Femur (tissue), 1 donor: ENCODE data around the gene KRT39.

ENCODE experiments used
- DNase-seq: peaks from one replicate; pipeline ENCODE4 v3.0.0-alpha.2; 2017

Gene KRT39

DNA sequence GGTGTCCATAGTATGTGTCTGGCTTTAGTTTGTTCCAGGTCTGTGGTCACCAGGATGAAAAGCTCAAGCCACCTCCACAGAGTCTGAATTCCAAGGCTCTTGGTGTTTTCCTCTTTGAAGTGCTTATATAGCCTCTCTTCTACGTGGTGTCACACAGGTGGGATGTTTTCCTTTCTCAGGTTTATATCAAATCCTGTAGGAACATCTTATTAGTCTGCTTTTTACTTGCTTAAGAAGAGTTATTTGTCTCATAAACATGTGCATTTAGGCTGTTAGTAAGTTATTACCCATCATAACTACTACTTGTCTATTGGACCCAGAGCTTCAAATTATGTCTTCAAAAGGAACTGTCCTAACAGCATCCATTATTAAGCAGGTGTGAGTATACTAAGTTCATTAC is at the start of gene KRT39:
TSS of gene KRT39 (minus strand) at position 101 of the 400 bp plus-strand sequence. CDS start at position 9, 92 bp downstream.
- DNase-seq = no peak

DNA sequence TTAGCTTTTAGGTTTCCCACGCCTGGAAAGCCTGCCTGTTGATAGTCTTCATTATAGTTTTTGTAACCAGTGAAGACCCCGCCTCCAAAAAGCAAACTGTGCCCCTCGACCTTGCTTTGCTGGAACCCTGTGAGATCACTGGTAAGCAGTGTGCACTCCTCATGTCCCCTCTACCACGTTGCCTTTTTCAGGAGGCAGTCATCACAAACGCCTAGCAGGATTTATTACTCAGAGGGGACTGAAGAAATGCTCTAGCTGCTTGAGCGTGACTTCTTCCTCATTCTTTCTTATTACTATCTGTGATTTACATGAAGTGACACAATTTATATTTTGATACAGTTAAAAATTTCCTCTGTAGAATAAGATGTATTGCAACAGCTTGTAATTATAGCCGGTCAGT is 48.7 kb upstream of the KRT39 start:
- no peak for DNase-seq

DNA sequence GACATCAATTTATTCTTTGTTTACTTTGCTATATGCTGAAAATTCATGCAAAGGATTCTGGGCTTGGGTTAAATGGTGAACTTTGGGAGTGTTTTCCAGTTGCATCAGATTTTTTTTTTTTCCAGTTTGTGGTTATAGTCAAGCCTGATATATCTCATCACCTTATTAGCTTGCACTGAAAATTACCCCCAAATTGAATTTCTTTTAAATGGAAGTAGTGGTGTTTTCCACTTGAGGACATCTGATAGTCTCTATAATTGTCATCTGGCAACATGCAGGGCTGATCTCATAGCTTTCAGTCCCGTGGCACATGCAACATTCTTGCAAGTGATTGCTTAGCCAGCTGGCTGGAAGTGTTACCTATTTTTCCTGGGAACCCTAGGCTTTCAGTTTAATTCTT is 46.9 kb upstream of the KRT39 start:
- DNase-seq = peak; percentile 27

DNA sequence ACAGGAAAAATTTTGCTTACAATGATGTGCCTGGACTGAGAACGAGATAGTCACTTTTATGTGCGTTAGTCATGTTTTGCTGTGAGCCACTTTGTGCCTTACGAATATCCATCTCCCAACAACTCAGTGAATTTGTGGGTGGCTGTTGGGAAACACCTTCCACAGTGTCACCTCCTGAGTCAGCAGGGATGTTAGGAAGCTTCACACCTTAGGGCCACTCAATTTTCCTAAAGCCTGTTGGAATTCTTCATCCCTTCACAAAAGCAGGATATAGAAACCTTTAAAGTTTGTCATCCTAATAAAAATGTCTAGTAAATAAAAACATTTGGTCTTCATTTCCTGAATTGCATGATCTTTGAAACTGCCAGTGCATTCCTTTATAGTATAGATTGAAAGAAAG is 46.4 kb upstream of the KRT39 start:
- no peak for DNase-seq

DNA sequence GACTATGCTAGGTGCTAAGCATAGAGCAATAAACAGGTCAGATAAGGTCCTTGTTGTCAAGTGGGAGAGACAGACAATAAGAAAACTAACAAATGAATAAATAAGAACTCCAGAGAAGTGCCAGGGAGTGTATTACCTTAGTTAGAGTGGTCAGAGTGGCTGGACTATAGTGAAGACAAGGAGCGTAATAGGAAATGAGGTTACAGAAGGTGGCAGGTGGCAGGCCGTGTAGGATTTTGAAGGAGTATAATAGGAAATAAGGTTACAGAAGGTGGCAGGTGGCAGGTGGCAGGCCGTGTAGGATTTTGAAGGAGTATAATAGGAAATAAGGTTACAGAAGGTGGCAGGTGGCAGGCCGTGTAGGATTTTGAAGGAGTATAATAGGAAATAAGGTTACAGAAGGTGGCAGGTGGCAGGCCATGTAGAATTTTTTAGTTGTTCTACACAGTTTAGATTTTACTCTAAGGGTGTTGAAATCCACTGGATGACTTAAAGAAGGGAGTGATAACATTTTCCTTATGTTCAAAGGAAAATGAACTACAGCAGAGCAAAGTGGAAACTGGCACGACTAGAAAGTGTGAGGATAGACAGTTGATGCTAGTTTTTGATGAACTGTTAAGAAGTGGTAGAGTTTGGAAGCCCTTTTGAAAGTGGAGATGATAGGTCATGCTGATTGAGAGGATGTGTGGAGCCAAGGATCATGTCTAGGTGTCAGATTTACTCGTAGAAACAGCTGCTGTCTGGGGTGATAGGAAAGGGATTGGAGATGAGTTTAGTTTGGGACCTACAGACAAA is 45.8 kb upstream of the KRT39 start:
- DNase-seq = no peak

DNA sequence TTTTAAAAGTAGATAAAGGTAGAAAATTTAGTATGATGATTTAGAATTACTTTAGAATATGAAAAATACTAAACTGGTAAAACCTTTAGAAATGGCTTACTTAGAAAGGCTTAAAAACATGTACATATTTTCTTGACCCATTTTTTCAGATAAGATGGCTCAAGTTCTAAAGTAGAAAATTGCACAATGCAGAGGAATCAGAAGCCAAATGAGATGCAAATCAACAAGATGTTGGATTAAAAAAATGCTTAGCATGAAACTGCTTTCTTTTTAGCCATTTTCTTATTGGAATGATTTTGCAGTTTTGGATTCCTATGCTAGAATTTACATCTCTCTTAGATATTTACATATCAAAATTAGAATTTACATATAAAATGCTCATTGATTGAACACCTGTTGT is 43.7 kb upstream of the KRT39 start:
- no peak for DNase-seq

DNA sequence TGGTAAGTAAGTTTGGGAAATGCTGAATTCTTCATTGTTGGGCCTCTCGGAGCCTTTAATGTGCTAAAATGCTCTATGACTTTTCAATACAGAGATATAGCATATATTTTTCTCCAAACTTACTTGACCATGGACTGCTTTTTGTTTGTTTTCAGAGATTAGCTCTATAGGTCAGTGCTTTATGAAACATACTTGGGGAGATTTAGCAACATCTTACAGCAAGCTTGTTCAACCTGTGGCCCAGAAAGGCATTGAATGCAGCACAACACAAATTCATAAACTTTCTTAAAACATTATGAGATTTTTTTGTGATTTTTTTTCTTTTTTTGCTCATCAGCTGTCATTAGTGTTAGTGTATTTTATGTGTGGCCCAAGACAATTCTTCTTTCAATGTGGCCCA is 43.2 kb upstream of the KRT39 start:
- DNase-seq = no peak

DNA sequence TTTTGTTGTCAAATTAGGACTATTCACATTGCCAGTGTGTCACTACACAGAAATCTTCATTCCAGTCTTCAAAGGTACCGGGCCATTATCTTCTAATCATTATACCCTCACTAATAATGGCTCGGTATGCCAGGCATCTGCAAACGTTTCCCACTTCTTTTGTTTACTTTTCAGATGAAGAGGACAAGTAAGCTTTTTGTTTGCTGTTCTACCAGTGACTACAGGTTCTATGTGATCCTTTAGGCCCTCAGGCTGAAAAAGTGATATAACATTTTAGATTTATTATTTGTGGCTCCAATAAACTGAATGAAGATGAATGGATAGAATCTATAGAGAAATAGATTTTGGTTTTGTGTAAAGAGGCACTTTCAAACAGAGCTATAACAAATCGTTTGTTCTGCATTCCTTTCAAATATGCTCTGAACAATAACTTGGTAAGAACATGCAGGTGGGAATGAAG is 42.6 kb upstream of the KRT39 start:
- DNase-seq = no peak

DNA sequence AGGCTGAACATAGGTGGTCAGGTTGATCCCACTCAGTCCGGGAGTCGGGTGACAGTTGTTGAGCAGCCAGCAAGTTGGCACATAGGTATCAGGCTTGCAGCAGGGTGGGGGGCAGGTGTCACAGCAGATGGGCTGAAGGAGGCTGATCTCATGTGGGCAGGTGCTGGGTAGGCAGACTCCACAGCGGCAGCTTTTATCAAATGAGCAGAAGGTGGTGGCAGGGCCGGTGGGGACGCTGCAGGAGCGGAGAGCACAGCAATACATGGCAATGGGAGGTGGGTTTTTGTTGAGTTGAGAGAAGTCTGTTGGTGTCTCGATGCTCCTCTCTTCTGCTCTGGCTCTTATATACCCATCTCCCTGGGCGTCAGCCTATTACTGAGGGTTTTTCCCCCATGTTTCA is 42.1 kb upstream of the KRT39 start, which contains the start of gene KRTAP3-1:
TSS of gene KRTAP3-1 (minus strand) at position 318 of the 400 bp plus-strand sequence. CDS start at position 264, 54 bp downstream.
- DNase-seq = no peak

DNA sequence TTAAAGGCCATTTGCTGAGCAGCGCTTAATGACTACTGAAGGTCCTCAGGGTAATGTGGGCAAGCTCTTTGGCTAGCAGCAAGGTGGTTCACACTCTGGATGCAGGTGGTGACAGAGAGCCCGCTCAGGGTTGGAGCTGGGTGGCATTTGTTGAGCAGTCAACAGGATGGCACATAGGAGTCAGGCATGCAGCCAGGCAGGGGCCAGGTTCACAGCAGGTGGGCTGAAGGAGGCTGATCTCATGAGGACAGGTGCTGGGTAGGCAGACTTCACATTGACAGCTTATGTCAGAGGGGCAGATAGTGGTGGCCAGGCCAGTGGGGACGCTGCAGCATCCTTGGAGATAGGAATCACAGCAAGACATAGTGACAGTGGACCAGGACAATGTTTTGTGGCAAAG is 37.6 kb upstream of the KRT39 start:
- DNase-seq = no peak

DNA sequence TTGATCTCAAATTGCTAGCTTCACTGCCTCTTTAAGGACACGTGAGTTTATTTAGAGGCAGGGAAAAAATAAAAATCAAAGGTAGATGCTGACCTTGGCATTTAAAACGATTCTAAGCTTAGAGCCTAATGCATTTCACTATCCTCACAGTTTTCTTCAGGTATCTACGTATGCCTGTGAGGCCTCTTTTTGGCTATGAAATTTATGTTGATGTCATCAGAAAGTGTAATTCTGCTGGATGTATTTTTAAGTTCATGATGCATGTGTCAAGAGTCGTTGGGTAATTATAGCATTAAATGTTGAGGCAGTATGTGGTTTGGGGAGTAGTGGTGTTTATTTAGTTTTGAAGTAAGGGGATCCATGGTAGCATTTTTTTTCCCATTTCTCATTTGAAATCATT is 37.2 kb upstream of the KRT39 start:
- DNase-seq = no peak

DNA sequence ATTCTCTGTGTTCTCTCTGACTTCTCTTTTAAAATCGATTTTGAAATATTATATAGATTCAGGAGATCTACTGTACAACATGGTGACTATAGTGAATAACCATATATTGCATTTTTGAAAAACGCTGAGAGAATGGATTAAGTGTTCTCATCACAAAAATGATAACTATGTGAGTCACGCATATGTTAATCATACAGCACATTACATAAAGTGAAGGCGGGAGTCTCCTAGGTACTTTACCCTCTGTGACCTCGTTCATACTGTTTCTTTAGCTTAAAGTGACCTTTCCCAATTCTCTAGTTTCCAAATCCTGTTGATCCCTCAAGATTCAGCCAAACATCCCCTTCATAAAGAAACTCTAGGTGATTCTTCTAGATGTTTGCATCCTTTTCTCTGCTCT is 36.1 kb upstream of the KRT39 start:
- no peak for DNase-seq

DNA sequence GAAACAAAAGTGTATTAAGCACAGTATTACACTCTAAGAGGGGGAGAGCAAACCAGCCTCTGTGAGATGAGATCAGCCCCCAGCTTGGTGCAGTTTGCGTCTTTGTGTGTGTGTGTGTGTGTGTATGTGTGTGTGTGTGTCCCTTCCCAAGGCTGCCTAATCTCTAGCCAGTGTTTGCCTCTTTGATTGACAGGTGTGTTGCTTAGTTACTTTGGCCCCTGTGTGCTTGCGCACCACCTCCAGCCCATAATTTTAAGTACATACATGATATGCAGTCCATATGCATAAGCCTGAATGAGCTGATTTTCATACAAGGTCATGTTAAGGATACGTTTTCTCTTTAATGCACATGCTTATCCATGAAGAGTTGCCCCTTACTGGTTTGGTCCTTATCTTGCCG is 35.0 kb upstream of the KRT39 start:
- DNase-seq = no peak

DNA sequence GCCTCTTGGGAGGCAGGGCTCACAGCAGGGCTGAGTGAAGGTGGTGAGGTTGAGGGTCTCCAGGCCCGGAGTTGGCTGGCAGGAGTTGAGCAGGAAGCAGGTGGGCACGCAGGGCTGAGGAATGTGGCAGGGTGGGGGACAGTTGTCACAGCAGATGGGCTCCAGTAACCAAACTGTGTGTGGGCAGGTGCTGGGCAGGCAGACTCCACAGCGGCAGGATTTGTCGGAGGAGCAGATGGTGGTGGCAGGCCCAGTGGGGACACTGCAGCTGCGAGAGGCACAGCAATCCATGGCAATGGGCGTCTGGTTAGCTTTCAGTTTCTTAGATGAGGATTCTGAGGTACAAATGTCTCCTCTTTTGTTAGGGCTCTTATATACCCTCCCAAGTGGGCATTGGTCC is 32.8 kb upstream of the KRT39 start, which contains the start of gene KRTAP3-2:
TSS of gene KRTAP3-2 (minus strand) at position 344 of the 400 bp plus-strand sequence. CDS start at position 291, 53 bp downstream.
- peak; percentile 28 for DNase-seq

DNA sequence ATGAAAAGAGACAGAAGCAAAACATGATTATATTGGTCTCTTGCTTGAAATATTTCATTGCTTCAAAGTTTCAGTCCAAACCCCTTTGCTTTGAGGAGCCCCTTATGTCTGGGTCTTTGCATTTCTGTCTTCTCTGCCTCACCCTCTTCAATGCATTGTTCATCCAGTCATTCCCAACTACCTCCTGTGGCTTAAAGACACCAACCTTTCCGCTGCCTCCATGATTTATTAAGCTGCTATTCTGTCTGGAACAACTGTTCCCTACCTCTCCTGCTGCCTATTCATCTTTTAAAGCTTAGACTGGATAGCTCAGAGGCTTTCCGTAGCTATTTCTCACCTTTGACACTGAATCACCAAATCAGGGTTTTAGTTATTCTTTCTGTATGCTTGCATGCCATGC is 30.6 kb upstream of the KRT39 start:
- DNase-seq = no peak

DNA sequence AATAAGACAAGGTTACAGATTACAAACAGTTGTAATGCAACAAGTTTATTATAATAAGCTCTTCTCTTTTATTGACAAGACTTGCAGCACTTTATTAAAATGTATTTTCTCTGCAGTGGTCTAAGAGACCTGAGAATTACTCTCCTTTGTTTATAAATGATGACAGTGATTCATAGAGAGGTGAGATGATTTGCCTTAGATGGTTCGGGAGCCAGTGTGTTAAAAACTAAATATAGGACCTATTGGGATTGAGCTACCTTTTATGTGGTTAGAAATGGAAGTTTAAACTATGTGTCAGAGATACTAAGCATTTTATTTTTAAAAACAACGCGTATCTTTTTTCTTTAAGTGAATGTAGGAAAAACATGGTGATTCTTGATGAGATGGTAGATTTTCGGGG is 30.1 kb upstream of the KRT39 start:
- DNase-seq = no peak

DNA sequence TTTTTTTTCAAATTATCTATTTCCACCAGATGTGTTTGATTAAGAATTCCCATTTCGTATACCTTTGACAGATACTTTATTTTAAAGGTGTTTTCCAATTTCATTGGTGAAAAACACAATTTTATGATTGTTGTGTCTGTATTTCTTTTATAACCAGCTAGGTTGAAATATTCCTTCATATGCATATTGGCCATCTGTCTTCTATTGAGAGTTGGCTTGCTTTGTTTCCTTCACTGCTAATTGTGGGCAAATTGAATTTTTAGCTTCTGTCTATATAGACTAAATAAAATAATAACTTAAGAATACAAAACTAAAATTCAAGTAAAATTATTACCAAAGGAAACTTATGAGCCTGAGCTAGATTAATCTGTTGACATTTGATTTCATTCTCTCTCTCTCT is 28.4 kb upstream of the KRT39 start:
- no peak for DNase-seq

DNA sequence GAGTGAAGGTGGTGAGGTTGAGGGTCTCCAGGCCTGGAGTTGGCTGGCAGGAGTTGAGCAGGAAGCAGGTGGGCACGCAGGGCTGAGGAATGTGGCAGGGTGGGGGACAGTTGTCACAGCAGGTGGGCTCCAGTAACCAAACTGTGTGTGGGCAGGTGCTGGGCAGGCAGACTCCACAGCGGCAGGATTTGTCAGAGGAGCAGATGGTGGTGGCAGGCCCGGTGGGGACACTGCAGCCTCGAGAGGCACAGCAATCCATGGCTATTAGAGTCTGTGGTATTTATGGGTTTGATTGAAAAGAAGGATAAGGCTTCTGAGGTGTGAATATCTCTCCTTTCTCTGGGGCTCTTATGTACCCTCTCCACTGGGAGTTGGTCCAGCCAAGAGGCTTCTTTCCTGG is 27.1 kb upstream of the KRT39 start, which contains the start of gene KRTAP3-3:
TSS of gene KRTAP3-3 (minus strand) at position 326 of the 400 bp plus-strand sequence. CDS start at position 259, 67 bp downstream.
- DNase-seq = peak; percentile 17

DNA sequence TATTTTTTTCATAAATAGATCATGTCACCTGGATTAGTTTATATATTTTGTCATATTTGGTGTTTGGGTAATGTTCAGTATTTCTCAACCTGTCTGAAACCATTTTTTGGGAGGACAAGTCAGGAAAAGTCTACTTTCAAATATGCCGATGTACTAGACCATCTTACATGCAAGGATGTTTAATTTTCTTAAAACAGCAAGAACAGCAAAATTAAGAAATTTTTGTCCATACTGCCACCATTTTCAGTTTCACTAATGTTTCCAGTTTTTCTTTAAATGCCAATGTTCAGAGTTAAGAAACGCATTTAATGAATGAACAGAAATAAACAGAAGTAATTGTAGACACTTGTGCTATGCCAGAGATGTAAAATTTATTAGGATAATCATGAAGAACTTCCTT is 26.3 kb upstream of the KRT39 start:
- no peak for DNase-seq

DNA sequence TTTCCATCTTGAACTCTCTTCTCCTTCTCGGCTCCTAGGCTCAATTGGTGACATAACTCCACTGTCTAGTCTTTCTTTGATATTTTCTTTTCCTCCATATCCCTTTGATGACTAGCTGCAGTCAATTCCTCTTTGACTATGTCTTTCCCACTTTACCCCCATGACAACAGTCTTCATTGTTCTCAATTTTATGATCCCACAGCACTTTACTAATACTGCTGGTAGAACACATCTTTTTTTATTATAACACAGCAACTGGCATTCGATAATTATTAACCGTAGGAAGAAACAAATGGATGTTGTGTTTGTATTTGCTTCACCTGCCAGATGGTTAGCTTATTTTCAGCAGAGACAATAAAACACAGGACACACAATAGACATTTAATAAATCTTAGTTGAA is 25.9 kb upstream of the KRT39 start:
- DNase-seq = no peak

DNA sequence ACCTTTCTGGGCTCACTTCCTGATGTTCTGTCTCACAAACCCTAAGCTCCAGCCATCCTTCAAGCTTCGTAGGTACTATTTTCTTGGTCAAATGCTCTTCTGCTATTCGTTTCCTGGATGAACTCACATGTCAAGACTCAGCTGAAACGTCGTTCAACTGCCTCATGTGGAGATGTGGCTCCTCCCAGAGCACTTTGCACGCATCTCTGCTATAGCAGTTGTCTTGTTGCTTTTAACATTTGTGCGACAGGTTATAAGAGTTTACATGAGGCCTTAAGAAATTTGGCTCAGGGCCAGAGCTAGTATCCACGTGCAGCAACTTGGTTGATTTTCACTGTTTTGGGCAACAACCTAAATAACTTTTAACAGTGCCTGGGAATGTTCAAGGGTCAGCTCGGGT is 20.2 kb upstream of the KRT39 start:
- no peak for DNase-seq

DNA sequence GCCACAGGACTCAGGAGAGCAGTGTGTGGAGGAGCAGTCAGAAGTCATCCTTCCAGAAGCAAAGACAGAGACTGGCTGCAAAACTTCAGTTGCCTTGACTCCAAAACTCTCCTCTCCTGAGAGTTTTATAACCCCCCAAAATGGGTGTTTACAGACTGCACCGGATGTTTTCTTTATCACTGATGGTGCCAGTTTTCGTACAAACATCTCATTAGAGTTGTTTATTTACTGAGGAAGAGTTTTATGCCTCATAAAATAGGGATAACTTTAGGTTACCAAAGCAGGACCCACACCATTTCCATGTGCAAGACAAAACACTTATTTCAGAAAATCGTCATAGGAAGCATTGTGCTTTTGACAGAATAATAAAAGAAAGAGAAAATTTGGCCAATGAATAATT is 17.5 kb upstream of the KRT39 start, which contains the start of gene KRT40:
TSS of gene KRT40 (minus strand) at position 101 of the 400 bp plus-strand sequence. CDS start at position 48, 53 bp downstream.
- DNase-seq = no peak

DNA sequence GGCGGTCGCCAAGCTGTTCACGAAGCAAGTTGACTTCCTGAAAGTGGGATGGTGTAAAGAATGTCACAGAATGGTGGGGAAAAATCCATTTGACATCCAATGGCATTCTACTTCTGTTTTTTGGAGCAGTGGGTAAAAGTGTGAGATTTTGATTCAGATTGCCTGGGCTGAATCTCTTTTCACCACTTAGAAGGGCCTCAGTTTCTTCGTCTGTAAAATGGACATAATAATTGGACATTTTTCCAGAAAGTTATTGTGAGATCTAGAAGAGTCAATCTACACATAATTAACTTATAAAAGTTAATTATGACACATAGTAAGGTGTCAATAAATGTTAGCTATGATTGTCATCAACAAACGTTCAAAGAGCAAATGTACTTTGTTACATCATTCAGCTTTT is 14.4 kb upstream of the KRT39 start:
- DNase-seq = no peak

DNA sequence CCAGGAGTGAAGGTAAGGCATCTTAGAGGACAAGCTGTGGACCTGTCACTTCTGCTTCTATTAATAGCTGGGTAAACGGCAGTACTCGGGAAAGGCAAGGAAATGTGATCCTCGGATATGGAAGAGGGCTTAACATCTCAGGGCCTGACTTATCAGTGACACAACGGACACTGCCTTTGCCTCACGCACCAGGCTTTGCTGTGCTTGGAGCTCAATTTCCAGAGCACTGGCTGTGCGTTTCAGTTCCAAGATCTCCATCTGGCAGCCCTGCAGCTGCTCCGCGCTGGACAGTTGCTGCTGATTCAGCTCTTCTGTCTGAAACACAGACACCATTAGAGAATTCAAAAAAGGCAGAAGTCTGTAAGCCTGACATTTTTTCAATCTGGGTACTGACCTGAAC is 13.8 kb upstream of the KRT39 start:
- DNase-seq = peak; percentile 81

DNA sequence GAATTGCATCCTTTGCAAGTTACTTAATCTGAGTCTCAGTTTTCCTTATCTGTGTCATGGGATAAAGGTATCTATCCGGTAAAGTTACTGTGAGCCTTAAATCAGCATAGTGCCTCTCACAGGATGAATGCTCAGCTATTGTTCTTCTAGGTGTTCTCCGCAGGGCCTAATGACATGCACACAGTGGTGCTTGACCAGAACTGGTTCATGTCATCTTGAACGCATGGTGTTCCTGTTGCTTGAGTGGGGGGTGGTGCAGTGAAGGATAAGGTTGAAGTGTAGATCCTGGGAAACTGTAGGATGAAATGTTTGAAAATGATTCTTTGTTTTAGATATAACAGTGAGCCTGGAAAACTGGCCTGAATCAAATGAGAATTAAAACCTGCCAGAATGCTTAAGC is 13.4 kb upstream of the KRT39 start:
- no peak for DNase-seq
